Measurements from ENCODE around the gene CH25H. TPM values are rescaled to one million over a fixed set of nuclear protein-coding genes. Genes with fewer than 3 reads are reported as not detected.

CH25H gene
- total RNA-seq, 2 experiments from 2014 or later, result not detected

- no peaks in the 10 kb centered on the region for H3K9me3 Mint-ChIP-seq
- H3K27me3 Mint-ChIP-seq, result no peaks in the 10 kb centered on the region
- H3K4me3 Mint-ChIP-seq, result no peak overlapping the region
- peaks cover 10% of the 10 kb centered on the region for H3K36me3 Mint-ChIP-seq (ENCODE audit: low read depth)
- ChIA-PET POLR2A (no interaction called here), CTCF (interaction anchor here (1.8 kb wide), 1 partner anchor 10 kb away, joined by 4 read pairs; no protein-coding TSS in a partner anchor)
- H3K27ac Mint-ChIP-seq, result no peak overlapping the region
- peaks cover 3% of the 10 kb centered on the region for H3K4me1 Mint-ChIP-seq
- DNase-seq, result no peak
Observed at GRCh38 chr10:89224739-89225443, 17.8 kb upstream of the CH25H start.

- no peak for DNase-seq
- ChIA-PET POLR2A (no interaction called here), CTCF (no interaction called here)
- Mint-ChIP-seq H3K27ac (no peak overlapping the region), H3K4me1 (peaks cover 11% of the 10 kb centered on the region), H3K9me3 (no peaks in the 10 kb centered on the region), H3K36me3 (ENCODE audit: low read depth) (peaks cover 5% of the 10 kb centered on the region), H3K4me3 (no peak overlapping the region), H3K27me3 (no peaks in the 10 kb centered on the region)
Observed at GRCh38 chr10:89221919-89222318, 14.8 kb upstream of the CH25H start.

- no peaks in the 10 kb centered on the region for H3K9me3 Mint-ChIP-seq
- no peak overlapping the region for H3K4me3 Mint-ChIP-seq
- H3K27me3 Mint-ChIP-seq, result no peaks in the 10 kb centered on the region
- no peak for DNase-seq
- no peak overlapping the region for H3K27ac Mint-ChIP-seq
- CTCF ChIA-PET, result interaction anchor here (2.5 kb wide), 1 partner anchor 190 kb away, joined by 11 read pairs; no protein-coding TSS in a partner anchor
- peaks cover 8% of the 10 kb centered on the region for H3K4me1 Mint-ChIP-seq
- H3K36me3 Mint-ChIP-seq (ENCODE audit: low read depth), result peaks cover 2% of the 10 kb centered on the region
- POLR2A ChIA-PET, result no interaction called here
Observed at GRCh38 chr10:89219513-89220218, 12.5 kb upstream of the CH25H start.

GRCh38 chr10:89217057-89217990 lies 10.2 kb upstream of the CH25H start:
- CTCF ChIA-PET, result interaction anchor here (0.6 to 2.5 kb wide), 11 partner anchors 10 to 347 kb away, joined by 3 to 12 read pairs (median 3); partner anchors contain the start of gene CH25H

GRCh38 chr10:89216056-89216455 lies 8.9 kb upstream of the CH25H start:
- ChIA-PET POLR2A (no interaction called here), CTCF (interaction anchor here (0.8 to 3.3 kb wide), 3 partner anchors 10 to 282 kb away, joined by 5 to 12 read pairs (median 6); no protein-coding TSS in a partner anchor)
- H3K36me3 Mint-ChIP-seq (ENCODE audit: low read depth), result no peaks in the 10 kb centered on the region
- H3K4me1 Mint-ChIP-seq, result peaks cover 15% of the 10 kb centered on the region
- H3K27me3 Mint-ChIP-seq, result peaks cover 8% of the 10 kb centered on the region
- no peaks in the 10 kb centered on the region for H3K9me3 Mint-ChIP-seq
- DNase-seq, result no peak
- H3K4me3 Mint-ChIP-seq, result no peak overlapping the region
- H3K27ac Mint-ChIP-seq, result no peak overlapping the region

More at GRCh38 chr10:89217057-89217990, 10.2 kb upstream of the CH25H start:
- Mint-ChIP-seq H3K4me1 (peaks cover 14% of the 10 kb centered on the region), H3K27ac (peak overlapping the region; percentile 60), H3K9me3 (no peaks in the 10 kb centered on the region), H3K4me3 (no peak overlapping the region), H3K27me3 (peaks cover 2% of the 10 kb centered on the region), H3K36me3 (ENCODE audit: low read depth) (peaks cover 2% of the 10 kb centered on the region)
- POLR2A ChIA-PET, result no interaction called here
- peak; percentile 75 for DNase-seq

GRCh38 chr10:89215511-89215910 lies 8.4 kb upstream of the CH25H start:
- POLR2A ChIA-PET, result no interaction called here
- peaks cover 14% of the 10 kb centered on the region for H3K27me3 Mint-ChIP-seq
- CTCF ChIA-PET, result interaction anchor here (0.8 to 3.3 kb wide), 3 partner anchors 9 to 281 kb away, joined by 5 to 12 read pairs (median 6); no protein-coding TSS in a partner anchor
- no peaks in the 10 kb centered on the region for H3K9me3 Mint-ChIP-seq
- no peak overlapping the region for H3K27ac Mint-ChIP-seq
- H3K36me3 Mint-ChIP-seq (ENCODE audit: low read depth), result no peaks in the 10 kb centered on the region
- H3K4me3 Mint-ChIP-seq, result no peak overlapping the region
- DNase-seq, result no peak
- H3K4me1 Mint-ChIP-seq, result peaks cover 15% of the 10 kb centered on the region

- no peaks in the 10 kb centered on the region for H3K9me3 Mint-ChIP-seq
- peaks cover 15% of the 10 kb centered on the region for H3K4me1 Mint-ChIP-seq
- no peak overlapping the region for H3K4me3 Mint-ChIP-seq
- H3K36me3 Mint-ChIP-seq (ENCODE audit: low read depth), result no peaks in the 10 kb centered on the region
- DNase-seq, result no peak
- H3K27me3 Mint-ChIP-seq, result peaks cover 20% of the 10 kb centered on the region
- CTCF ChIA-PET, result interaction anchor here (0.6 to 3.3 kb wide), 6 partner anchors 9 to 351 kb away, joined by 3 to 12 read pairs (median 4); no protein-coding TSS in a partner anchor
- POLR2A ChIA-PET, result no interaction called here
- H3K27ac Mint-ChIP-seq, result no peak overlapping the region
Observed at GRCh38 chr10:89214566-89215165, 7.5 kb upstream of the CH25H start.

- peaks cover 18% of the 10 kb centered on the region for H3K4me1 Mint-ChIP-seq
- no peaks in the 10 kb centered on the region for H3K9me3 Mint-ChIP-seq
- CTCF ChIA-PET, result interaction anchor here (1.2 to 3.3 kb wide), 4 partner anchors 183 to 281 kb away, joined by 3 to 12 read pairs (median 5); no protein-coding TSS in a partner anchor
- H3K36me3 Mint-ChIP-seq (ENCODE audit: low read depth), result no peaks in the 10 kb centered on the region
- POLR2A ChIA-PET, result no interaction called here
- peaks cover 27% of the 10 kb centered on the region for H3K27me3 Mint-ChIP-seq
- H3K4me3 Mint-ChIP-seq, result no peak overlapping the region
- no peak overlapping the region for H3K27ac Mint-ChIP-seq
- DNase-seq, result peak; percentile 18
Observed at GRCh38 chr10:89213191-89213808, 6.2 kb upstream of the CH25H start.

- no peaks in the 10 kb centered on the region for H3K36me3 Mint-ChIP-seq (ENCODE audit: low read depth)
- peaks cover 24% of the 10 kb centered on the region for H3K4me1 Mint-ChIP-seq
- POLR2A ChIA-PET, result no interaction called here
- no peaks in the 10 kb centered on the region for H3K9me3 Mint-ChIP-seq
- H3K27me3 Mint-ChIP-seq, result peaks cover 46% of the 10 kb centered on the region
- DNase-seq, result no peak
- H3K27ac Mint-ChIP-seq, result no peak overlapping the region
- H3K4me3 Mint-ChIP-seq, result no peak overlapping the region
- CTCF ChIA-PET, result interaction anchor here (0.9 kb wide), 1 partner anchor 181 kb away, joined by 4 read pairs; no protein-coding TSS in a partner anchor
Observed at GRCh38 chr10:89210794-89211425, 3.8 kb upstream of the CH25H start.

- Mint-ChIP-seq H3K36me3 (ENCODE audit: low read depth) (no peaks in the 10 kb centered on the region), H3K27ac (no peak overlapping the region), H3K4me1 (peaks cover 24% of the 10 kb centered on the region), H3K9me3 (no peaks in the 10 kb centered on the region), H3K27me3 (peaks cover 47% of the 10 kb centered on the region), H3K4me3 (no peak overlapping the region)
- no peak for DNase-seq
- CTCF ChIA-PET, result interaction anchor here (0.7 kb wide), 1 partner anchor 323 kb away, joined by 3 read pairs; no protein-coding TSS in a partner anchor
- POLR2A ChIA-PET, result no interaction called here
Observed at GRCh38 chr10:89209718-89210117, 2.6 kb upstream of the CH25H start.

GRCh38 chr10:89207801-89208551 lies 859 bp upstream of the CH25H start:
- CTCF ChIA-PET, result interaction anchor here (1.3 to 2.1 kb wide), 6 partner anchors 9 to 273 kb away, joined by 3 to 10 read pairs (median 6); no protein-coding TSS in a partner anchor
- H3K4me3 Mint-ChIP-seq, result peak overlapping the region; percentile 70
- peak; percentile 21 for DNase-seq
- H3K36me3 Mint-ChIP-seq (ENCODE audit: low read depth), result no peaks in the 10 kb centered on the region
- no peak overlapping the region for H3K27ac Mint-ChIP-seq
- peaks cover 20% of the 10 kb centered on the region for H3K4me1 Mint-ChIP-seq
- no peaks in the 10 kb centered on the region for H3K9me3 Mint-ChIP-seq
- POLR2A ChIA-PET, result interaction anchor here (0.6 kb wide), 2 partner anchors 39 to 182 kb away, joined by 3 read pairs; no protein-coding TSS in a partner anchor
- peaks cover 47% of the 10 kb centered on the region for H3K27me3 Mint-ChIP-seq
